Stimulated activated CD8-positive, alpha-beta memory T cell treated with anti-CD3 and anti-CD28 coated beads, Interleukin-15, amount 100 ng/mL, for 1 hour (primary cell): ENCODE results near the gene CD226.
"Not testable (repeated sequence)": the region's sequence is repeated elsewhere in the genome, so short reads cannot be mapped to it uniquely, and the experiment has no call there.

ENCODE experiments used
- DNase-seq: peaks from one replicate; pipeline ENCODE4 v3.0.0-alpha.2; 2020; ENCODE audit warnings: low read depth

The CD226 gene

GRCh38 chr18:69908838-69909237 lies 38.8 kb downstream of the CD226 start:
- no peak for DNase-seq

- no peak for DNase-seq
Observed at GRCh38 chr18:69906765-69907164, 40.9 kb downstream of the CD226 start.

- no peak for DNase-seq
Observed at GRCh38 chr18:69900941-69901340, 46.7 kb downstream of the CD226 start.

- not testable (repeated sequence) for DNase-seq
Observed at GRCh38 chr18:69899154-69899923, 48.3 kb downstream of the CD226 start.

GRCh38 chr18:69898241-69898861 lies 49.3 kb downstream of the CD226 start:
- DNase-seq = no peak

GRCh38 chr18:69897397-69898108 lies 50.1 kb downstream of the CD226 start:
- no peak for DNase-seq

GRCh38 chr18:69895066-69896047 lies 52.3 kb downstream of the CD226 start:
- DNase-seq = no peak

- DNase-seq = no peak
Observed at GRCh38 chr18:69894467-69894866, 53.2 kb downstream of the CD226 start.

GRCh38 chr18:69890558-69890957 lies 57.1 kb downstream of the CD226 start:
- no peak for DNase-seq

GRCh38 chr18:69889009-69889408 lies 58.7 kb downstream of the CD226 start:
- DNase-seq = no peak

- DNase-seq = no peak
Observed at GRCh38 chr18:69887256-69887655, 60.4 kb downstream of the CD226 start.

GRCh38 chr18:69885841-69886531 lies 61.7 kb downstream of the CD226 start:
- no peak for DNase-seq

GRCh38 chr18:69885355-69885754 lies 62.3 kb downstream of the CD226 start:
- DNase-seq = no peak

- DNase-seq = no peak
Observed at GRCh38 chr18:69883781-69884180, 63.9 kb downstream of the CD226 start.

GRCh38 chr18:69882965-69883668 lies 64.6 kb downstream of the CD226 start:
- DNase-seq = no peak

- DNase-seq = no peak
Observed at GRCh38 chr18:69880083-69880482, 67.6 kb downstream of the CD226 start.

GRCh38 chr18:69879051-69879450 lies 68.6 kb downstream of the CD226 start:
- not testable (repeated sequence) for DNase-seq

GRCh38 chr18:69878213-69878933 lies 69.3 kb downstream of the CD226 start:
- no peak for DNase-seq

GRCh38 chr18:69876490-69876889 lies 71.2 kb downstream of the CD226 start:
- DNase-seq = no peak

GRCh38 chr18:69874058-69874457 lies 73.6 kb downstream of the CD226 start:
- DNase-seq = no peak
